Measurements from ENCODE around the gene MARCHF2.

Gene MARCHF2

DNA sequence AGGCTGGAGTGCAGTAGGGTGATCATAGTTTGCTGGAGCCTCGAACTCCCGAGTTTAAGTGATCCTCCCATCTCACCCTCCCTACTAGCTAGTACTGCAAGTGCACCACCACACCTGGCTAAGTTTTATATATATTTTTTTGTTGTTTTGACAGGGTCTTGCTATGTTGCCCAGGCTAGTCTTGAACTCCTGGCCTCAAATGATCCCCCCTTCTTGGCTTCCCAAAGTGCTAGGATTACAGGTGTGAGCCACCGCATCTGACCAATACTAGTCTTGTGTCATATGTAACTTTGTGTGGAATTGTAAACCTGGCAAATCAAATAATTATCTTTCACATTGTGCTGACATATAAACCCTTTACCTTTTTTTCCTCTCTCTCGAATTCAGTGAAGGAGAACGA is 41.9 kb downstream of the MARCHF2 start:
- no peak for DNase-seq

DNA sequence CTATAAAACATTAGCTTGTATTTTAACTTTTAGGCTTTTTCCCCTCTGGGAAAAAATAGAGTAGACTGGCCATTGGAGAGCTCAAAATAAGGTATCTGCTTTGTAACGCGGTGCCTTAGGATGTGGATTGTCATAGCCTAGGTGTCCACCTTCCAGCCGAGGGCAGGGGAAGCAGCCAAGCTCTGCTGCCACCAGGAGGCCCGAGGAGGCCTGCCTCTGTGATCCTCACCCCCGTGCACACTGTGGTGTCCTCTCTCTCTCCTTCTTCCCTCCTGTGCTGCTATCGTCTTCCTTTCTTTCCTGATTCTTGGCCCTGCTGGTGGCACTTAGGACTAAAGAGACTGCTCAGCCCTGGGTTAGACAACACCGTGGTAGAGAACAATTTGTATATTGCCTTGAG is 43.0 kb downstream of the MARCHF2 start:
- DNase-seq = peak in 1 of 2 experiments; percentile 11

DNA sequence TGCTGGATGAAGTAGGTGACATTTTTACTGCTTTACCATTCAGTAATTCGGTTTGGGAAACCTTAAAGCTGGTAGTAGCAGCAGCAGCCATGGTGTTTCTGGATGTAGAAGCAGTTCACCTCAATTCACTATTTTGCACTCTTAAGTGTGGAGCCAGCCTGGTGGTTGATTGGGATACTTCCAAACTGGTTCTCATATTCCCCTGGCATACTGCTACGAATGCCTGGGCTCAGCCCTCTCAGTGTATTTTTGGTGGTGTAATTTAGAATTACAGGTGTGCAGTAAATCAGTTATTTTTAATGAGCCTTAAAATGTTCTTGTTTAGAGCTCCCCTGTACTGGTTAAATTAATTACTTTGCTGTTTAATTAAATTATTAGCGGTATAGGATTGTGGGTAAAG is 44.1 kb downstream of the MARCHF2 start:
- DNase-seq = no peak

DNA sequence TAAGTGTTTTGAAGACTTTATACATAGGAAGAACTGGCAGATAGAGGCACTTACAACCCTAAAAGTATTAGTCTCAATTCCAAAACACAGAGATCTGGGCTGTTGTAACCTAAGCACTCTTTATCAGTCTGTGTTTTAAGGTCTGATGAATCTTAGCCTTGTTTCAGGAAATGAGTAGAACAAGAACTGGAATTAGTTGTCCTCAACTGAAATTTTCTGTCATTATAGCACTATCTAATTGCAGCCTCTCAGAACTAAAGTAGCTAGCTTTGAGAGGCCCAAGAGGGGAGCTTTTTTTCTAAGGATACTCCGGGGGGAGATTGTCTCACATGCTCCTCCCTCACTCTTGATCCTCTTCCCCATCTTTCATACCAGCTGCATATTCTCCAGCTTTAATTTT is 44.7 kb downstream of the MARCHF2 start:
- no peak for DNase-seq

DNA sequence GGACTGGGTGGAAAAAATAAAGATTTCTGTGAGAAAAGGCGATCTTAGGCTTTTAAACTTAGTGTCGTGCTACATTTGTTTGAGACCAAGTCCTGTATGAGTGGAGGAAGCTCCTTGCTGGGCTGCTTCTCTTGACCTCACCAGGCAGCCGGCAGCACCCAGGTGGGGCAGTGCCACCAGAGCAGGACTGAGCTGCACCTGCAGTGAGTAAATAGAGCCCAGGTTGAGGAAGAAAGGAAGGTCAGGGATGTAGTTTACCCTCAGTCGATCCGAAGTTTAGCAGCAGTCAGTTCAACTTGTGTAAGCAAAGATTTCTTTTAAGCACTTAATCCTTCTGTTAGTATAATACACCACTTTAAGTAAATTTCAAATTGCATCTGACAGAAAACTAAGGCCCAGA is 45.3 kb downstream of the MARCHF2 start:
- no peak for DNase-seq

DNA sequence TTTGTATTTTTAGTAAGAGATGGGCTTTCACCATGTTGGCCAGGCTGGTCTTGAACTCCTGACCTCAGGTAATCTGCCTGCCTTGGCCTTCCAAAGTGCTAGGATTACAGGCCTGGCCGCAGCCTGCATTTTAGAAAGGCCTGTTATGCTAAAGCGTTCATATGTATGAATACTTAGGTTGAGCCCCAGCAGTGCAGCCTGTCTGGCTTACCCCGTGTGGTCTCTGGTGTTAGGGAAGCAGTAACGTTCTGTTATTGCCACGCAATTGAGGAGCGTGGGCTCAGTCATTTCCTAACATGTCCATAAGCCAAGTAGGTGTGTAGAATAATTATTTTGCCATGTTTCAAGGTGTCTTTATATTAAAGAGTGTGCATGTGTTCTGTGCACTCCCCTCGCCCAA is 46.0 kb downstream of the MARCHF2 start:
- DNase-seq = no peak

DNA sequence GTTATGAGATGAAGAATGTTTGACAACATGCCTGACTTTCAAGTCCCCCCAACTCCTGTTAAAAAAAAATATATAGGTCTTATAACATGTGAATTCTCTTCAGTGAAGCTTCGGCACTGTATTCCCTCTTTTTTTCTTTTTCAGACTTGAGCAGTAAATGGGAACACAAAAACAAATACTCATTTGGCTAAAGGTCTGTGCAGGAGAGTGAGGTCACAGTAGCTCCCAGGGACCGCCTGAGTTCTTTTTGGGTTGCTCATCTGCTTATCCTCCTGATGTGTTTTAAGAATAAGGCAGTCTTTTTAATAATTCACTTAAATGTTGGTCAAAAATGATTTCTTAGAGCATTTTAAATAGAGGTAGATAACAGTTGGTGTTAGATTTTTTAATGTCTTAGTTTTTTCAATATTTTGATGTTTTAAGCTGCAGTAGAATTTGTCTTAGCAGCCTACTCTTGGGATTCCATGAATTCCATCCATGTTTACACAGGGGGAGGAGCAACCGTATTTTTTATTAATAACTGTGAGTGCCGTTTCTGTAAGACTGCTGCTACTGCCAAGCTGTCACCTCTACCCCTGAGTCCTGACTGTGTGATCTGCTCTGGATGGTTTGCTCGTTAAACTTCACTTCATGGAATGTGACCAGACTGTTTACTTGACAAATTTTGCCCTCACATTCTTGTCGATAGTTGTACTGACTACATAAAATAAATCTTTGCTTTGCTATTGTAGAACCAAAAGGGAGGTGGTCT is 46.6 kb downstream of the MARCHF2 start:
- no peak for DNase-seq

DNA sequence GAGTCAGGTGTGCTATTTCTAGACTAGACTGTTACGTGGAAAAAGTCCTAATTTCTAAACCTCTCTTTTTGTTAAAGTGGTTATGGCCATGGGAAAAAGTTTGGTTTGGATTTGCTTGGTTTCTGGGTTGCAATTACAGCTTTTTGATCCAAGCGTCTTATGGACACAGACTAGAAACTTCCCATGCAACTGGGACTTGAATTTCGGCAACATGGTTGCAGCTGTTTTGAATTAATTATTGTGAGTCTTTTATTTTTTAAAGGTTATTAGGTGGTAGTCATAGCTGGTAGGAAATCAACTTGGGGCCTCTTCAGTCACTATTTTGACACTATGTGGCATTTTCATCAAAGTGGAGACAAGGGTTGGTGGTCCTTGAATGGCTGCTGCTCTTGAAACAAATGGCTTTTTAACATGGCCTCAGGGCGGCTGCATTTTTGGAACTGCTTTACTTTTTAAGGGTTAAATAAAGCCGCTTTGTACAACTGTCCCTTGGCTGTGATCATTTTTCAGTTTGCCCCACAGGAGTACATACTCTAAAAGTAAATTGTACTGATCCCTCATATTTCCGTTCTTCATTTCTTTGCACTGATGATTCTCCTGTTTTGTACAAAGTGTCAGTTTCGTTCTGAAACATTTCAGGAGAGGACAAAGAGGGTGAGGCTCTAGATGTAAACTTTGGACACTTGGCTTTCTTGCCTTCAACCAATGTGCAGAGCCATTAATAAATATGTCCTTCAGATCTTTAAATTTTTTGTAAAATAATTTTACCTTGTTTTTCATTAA is 47.6 kb downstream of the MARCHF2 start:
- no peak for DNase-seq

DNA sequence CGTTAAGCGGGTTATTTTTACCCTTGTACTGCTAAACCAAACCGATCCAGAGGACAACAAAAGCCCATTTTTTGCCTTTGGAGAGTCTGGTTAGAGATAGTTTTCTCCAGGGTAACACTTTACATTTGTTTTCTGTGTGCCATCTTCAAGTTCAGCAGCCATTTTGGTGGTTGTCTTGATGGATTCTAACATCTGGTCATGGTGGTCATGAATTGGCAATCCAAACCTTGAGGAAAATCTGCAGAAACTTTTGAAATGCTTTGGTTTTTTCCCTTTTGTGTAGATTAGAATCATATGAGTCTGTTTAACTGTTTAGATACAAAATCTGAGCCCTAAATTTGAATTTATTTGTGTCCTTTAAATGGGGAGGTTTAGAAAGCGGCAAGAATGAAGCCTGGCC is 48.3 kb downstream of the MARCHF2 start:
- no peak for DNase-seq

DNA sequence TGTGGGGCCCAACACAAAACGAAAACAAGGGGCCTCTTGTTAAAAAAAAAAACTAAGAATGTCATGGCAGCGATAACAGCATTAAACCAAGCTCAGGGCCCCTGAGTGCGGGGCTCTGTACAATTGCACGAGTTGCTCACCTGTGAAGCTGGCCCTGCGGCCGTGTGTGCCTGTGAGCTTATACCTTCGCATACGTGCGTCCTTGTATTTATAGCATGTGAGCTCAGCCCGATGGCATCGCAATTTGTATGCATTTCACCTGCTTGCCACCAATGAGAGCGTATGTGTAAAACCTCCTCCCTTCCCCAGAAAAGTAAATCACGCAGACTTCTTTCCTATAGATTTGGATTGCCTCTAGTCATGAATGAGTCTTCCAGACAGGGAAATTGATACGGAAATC is 48.8 kb downstream of the MARCHF2 start:
- DNase-seq = no peak

DNA sequence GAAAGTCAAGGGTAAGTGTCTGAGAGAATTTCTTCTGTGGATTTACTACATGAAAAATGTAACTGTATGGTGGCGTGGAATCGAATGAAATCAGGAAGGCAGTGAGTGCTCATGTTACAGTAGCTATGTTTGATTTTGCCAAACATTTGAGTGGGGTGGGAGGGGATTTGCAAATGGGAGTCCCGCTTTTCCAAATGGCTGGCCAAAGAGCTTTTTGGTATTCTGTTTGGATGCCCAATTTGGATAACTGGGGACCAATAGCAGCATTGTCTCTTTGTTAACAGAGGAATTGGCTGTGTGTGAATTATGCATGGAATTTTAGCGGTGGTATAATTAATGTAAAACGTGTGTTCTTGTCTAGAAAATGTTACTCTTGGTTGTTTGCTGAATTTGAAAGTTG is 49.5 kb downstream of the MARCHF2 start:
- no peak for DNase-seq

DNA sequence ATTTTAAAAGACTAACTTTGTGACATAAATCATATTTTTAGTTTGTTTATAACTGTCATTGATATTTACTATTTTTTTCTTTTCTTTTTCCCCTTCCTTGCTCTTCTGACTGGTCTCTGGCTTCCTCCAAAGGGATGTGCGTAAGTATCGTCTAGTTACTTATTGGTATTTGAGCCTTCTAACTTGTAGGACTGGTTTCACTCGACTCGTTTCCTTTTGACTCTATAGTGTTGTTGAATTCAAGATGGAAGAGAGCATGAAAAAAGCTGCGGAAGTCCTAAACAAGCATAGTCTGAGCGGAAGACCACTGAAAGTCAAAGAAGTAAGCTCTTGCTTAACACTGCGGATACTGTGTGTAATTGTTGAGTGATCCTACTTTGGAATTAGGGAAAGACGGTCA is 50.3 kb downstream of the MARCHF2 start:
- no peak for DNase-seq

DNA sequence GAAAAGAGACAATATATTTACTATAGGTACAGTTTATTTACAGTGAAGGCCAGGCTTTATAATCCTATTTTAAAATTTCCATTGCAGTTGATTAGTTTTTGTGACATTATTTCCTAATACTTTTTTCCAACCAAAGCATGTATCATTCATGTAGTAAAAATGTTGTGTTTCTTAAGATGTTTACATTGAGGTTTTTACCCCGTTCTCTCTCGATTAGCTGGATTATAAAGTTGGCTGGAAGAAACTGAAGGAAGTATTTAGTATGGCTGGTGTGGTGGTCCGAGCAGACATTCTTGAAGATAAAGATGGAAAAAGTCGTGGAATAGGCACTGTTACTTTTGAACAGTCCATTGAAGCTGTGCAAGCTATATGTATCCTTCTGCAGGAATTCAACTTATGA is 52.9 kb downstream of the MARCHF2 start:
- DNase-seq = no peak

DNA sequence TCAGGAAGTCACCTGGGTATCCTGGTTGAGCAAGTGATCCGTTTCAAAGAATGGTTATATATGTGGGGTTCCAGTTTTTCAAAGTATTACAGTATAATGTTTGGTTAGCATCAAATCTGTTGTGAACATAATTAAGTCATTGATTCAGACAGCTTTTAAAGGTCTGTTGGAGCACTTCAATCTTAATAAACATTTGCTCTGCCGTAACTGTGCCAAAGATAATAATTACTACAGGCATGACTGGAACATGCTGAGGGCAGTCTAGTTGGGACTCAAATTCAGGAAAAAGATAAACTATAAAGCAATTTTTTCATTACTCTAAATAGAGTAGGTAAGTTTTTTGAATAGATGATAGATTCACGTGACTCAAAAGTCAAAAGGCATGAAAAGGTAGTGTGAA is 55.0 kb downstream of the MARCHF2 start:
- DNase-seq = no peak

DNA sequence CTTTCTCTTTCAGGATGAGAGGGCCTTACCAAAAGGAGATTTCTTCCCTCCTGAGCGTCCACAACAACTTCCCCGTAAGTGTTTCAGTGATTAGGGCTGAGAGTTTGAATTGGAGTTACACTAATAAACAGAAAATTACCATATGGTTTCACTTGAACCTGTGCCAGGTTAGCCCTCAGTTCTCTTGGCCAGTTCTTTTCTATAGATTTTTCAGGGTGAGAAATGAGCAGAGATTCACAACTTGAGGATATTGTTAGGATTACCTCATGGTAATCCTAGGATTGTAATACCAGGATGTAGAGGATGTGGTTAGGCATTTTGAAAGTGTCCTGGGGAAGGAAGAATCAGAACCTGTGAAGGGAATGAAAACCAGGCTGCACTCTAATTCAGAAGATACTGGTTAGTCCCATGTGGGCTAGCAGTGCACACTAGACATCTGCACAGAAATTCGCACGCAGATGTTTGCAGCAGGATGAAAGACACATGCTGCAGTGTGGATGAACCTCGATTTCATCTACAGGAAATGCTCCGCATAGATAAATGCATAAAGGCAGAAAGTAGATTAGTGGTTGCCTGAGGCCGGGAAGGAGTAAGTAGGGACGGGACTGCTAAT is 55.8 kb downstream of the MARCHF2 start:
- no peak for DNase-seq

DNA sequence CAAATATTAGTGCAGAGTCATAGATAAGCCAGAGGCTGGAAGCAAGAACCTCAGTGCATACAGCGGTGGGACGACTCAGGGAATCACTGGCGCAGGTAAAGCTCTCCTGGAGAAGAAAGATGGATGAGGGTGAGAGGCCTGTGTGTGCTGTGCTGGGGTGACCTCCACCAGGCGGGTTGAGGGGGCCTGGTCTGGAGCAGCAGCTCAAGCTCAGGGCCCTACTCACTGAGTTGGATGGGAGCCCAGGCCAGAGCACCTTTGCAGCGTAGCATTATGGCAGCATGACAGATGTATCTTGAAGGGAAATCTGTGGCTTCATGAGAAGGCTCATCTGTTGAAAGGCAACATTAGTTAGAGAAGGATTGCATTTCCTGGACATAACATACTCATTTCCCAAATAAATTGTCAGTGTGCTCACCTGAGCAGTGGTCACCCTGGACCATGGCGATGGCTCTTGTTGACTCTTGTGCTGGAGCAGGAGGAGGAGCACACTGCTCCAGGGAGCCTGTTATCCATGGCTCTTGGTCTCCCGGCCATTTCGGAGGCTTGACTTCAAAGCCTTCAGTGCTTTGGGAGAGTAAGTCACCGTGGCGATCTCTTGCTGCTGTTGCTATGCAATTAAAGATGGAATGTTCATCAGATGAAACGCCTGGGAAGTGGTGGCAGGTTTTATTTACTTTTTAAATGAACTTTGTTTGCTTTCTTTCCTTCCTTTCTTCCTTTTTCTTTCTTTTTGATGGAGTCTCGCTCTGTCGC is 56.7 kb downstream of the MARCHF2 start:
- DNase-seq = no peak

DNA sequence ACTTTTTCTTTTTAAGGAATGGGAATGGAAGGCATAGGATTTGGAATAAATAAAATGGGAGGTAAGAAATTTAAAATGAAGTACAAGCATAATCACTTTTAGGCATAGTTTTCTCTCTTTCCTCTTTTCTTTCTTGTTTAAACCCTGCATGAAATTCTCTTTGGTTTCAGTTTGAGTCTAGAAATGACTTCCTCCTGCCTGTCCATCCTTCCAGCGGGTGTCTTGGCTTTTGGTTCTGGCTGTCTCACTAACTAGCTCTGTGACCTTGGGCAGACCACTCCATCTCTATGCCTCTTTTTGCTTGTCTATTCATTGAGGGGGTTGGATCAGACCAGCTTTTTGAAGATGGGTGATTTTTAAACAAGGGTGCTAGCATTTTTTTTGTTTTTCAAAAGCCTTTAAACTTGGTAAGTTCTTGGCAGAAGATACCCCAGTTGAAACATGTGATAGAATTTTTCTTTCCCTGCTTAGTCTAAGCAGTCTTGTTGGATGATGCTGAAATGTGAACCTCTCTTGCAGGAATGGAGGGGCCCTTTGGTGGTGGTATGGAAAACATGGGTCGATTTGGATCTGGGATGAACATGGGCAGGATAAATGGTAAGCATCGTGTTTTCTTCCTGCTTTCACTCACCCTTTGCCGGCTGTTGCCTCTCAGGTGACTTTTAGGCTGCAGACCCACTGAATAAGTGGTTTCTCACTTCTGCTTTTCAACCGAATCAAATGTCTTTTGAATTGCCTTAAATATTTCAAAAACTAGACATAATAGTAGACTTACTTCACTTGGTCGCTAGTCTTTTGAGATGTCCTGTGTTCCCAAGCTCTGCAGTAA is 60.8 kb downstream of the MARCHF2 start:
- no peak for DNase-seq

DNA sequence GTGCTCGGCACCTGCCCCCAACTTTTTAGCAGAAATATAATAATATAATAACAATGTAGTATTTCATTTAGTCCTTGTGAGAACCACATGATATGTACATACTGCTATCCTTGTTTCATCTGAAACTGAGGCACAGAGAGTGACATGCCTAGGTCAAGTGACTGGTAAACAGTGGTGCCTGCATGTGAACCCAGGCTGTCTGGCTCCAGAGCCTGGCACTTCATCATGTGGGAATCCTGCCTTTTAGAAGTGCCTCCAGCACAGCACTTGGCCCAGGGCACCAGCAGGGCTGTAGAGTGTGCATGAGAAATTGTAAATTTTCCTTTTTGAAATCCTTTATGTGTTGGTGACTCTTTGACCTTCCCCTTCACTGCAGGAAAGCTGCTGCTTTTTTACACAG is 61.9 kb downstream of the MARCHF2 start:
- no peak for DNase-seq

DNA sequence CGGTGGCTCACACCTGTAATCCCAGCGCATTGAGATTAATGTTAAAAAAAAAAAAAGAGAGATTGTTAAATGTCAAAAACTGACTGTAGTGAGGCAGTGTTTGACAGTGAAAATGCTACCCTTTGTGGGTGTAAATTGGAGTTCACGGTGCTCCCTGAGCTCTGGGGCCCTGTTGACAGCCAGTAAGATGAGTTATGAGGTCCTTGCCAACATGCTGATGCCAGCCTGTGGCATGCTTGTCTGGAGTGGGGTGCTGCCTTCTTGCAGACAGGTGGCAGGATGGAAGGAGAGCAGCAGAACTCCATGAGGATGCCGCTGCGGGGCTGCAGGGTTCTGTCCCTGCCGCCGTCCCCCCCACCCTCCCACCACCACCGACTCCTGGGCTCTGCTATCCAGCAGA is 63.4 kb downstream of the MARCHF2 start:
- DNase-seq = no peak

DNA sequence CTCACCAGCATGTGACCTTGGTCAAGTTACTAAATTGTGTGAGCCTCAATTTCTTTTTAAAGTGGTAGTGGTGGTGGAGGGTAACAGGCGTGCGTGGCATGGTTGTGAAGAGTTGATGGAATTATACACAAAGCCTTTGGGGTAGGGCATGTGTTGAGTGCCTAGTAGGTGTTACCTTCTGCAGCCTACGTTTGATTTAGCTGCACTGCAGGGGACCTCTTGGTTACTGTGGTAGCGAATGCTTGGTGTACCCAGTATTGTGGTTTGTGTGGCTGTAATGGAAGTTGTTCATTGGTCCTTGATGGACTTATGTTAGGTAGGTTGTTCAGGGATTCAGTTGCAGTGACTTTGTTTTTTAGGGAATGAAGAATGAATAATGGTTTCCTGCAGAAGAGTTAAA is 64.8 kb downstream of the MARCHF2 start:
- DNase-seq = no peak

DNA sequence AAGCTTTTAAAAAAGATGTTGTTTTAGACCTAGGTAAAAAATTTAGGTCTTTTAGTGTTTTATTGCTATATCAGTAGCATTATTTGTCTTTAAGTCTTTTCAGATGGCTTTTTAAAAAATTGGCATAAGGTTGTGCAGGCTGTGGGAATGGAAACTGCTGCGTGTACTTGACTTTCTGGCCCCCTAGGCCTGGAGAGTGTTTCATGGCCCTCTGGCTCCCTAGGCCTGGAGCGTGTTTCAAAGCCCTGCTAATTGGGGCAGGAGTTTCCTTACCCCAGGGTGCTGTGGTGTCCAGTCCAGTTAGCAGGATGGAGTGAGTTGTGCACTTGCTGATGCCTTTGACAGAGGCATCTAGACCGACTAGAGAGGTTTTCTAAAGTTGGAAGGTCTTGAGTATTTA is 65.5 kb downstream of the MARCHF2 start:
- DNase-seq = no peak

DNA sequence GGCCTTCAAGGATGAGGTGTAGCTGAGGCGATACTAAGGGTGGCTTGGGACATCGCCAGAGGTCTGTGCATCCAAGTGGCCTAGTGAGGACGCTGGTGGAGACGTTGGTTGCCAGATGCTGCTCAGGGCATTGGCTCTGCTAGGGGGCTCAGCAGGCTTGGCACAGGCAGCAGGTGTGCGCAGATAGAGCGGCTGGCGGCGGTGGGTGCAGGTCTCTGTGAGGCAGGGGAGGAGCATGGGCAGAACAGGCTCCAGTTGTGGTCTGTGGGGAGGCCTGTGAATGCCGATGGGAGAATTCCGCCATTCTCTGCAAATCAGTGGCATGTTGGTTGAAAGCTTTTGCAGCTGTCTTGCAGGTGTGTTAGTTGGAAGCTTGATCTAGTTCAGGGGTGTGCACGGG is 68.1 kb downstream of the MARCHF2 start:
- DNase-seq = no peak

DNA sequence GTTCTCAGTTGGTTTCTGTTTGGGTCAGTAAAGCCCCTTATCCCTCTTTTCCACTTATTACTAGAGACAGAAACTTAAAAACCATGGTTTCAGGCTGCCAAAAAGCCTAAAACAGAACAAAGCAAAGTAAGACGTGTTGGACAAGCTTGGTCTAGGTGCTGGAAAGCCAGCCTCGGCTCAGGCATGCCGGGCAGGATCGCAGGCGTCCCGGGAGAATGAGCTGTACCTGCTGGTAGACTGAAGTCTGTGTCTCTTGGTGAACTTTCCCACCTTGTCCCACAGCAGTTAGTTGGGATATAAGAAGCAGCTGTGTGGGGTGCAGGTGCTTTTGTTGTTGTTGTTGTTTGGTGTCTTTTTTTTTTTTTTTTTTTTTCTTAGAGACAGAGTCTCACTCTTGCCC is 68.5 kb downstream of the MARCHF2 start:
- DNase-seq = no peak
